PFSK-1 (cell line): ENCODE data around the gene FIBIN.

Experiments used
- POLR2AphosphoS5 ChIP-seq: IDR thresholded peaks from 2 replicates; pipeline ENCODE4 v1.6.1; 2012; ENCODE audit warnings: low read depth, mild to moderate bottlenecking, control low read depth, low read length, moderate library complexity
- SIN3A ChIP-seq: IDR thresholded peaks from 2 replicates; pipeline ENCODE4 v1.6.1; 2012; ENCODE audit warnings: mild to moderate bottlenecking, low read length, moderate library complexity, borderline replicate concordance; ENCODE audit not compliant: insufficient read depth

DNA sequence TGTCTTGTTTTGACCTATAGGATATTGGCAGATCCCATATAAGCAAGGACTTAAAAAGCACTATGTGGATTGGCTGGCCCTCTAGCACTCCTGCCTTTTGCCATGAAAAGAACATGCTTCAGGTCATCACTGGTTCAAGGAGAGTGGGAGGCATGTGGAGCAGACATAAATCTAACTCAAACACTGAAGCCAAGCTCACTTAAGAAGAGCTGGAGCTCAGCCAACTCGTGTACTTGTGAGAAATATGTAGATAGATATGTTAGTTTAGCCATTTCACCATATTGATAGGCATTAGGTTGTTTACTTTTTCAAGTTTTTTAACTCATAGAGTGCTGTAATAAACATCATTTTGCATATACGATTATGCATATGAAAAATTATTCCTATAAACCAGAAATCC lies 26.8 kb downstream of the FIBIN start:
- no peak for TF ChIP-seq POLR2AphosphoS5
- no peak for TF ChIP-seq SIN3A
